HG03097 (cell line): ENCODE results near the gene PLA2G2F.

ENCODE experiments used
- ATAC-seq: cut with Tn5 transposase; IDR thresholded peaks from one replicate; pipeline ENCODE4 v1.9.1; 2021; ENCODE audit not compliant: unreplicated experiment, low FRiP score

Gene PLA2G2F

DNA sequence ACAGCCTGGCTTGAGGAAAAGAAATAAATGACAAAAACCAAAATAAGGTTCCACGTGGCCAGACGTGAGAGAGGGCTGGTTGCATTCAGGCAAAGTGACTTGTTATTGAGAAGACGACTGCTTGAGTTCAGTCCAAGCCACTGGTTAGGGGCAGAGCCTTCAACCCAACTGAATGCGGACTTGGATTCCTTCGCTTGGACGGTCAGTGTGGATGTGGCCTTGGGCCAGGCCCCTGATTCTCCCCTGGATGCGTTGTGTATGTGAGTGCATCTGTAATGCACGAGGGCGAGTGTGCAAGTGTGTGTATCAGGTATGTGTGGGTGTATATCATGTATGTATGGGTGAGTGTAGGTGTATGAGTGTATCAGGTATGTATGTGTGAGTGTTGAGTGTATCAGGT, 1.9 kb downstream of the PLA2G2F start:
- ATAC-seq = no peak

DNA sequence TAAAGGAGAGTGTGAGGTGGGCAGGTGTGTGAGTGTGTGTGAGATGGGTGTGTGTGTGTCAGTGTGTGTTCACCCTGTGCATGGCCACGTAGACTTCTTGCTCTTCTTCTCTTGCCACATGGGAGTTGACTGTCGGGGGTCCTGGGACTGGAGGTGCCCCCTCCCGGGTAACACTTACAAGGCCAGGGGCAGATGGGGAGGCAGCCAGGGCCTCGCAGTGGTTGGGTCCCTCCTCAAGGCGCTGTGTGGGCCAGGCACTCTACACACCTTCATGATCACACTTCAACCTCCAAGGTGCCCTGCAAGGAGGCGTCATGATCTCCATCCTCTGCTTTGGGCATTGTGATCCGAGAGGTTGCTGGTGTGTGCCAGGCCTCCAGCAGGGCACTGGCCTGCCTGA, 2.3 kb downstream of the PLA2G2F start:
- no peak for ATAC-seq

DNA sequence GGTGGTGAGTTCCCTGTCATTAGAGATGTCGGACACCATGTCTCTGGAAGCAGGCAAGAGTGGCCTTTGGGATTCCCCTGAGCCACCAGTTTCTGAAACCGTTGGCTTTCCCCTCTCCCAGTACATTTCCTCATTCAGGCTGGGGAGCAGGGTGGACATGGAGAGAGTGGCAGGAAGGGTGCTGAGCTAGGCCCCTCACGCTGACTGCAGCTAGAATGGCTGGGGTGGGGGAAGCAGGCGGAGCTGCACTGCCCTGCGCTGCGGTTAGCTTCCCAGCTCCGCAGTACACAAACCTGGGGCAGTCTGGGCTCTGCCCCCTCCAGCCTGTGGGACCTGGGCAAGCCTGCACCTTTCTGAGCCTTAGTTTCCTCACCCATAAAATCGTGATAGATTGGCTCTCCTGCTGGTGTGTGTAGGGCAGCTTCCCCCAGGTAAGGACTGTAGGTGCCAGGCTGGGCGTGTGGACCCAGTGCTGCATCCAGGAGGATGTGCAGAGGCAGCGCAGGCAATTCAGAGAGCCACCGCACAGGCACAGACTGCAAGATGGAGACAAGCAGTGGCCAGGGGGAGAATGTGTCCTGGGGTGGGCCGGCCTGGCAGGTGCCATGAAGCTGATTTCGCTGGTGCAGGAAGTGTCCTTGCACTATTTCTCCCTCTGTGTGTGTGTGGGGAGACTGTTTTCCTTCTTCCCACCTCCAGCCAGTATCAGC, 3.0 kb downstream of the PLA2G2F start:
- no peak for ATAC-seq

DNA sequence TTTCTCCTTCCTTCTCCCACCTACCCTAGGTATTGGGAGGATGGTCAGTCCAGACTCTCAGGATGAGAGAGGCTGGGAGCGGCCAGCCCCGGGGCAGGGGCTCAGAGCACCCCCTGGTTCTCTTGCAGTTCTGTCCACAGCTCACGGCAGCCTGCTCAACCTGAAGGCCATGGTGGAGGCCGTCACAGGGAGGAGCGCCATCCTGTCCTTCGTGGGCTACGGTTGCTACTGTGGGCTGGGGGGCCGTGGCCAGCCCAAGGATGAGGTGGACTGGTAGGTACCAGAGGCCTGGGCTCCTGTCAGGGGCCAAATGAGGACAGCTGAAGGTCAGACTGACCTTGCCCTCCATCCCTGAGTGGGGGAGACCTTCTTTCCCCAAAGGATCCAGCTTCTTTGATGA, 4.2 kb downstream of the PLA2G2F start:
- no peak for ATAC-seq

DNA sequence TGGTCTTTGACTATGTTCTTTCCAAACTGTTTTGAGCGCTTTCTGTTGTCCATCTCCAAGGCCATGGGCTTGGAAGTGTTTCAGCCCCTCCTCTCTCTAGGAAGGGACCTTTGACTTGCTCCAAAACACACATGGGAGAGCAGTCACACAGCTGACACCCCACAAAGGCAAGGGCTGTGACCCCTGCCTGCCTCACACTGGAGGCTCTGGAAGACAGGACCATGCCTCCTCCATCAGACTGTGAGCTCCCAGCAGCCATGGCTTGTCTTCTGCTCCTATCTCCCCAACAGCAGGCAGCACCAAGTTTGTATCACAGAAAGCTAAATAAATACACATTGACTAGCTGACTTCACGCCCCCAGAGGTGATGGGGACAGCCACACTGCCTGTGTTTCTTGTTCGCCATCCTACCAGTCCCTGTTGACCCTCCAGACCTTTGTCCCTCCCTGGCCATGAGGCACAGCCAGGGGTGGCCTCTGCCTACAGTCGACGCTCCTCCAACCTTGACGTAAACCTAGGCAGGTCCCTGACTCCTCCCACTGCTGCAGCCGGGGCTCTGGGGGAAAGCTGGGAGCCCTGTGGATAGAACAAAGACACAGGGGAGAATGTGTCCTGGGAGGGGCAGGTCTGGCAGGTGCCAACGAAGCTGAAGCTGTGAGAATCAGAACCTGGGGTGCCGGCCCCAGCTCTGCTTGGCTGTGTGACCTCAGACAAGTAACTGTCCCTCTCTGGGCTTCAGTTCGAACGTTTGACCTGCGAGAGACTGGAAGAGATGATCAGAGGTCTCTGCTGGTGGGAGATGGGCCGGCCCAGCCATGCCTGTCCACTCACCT, 4.8 kb downstream of the PLA2G2F start:
- no peak for ATAC-seq

DNA sequence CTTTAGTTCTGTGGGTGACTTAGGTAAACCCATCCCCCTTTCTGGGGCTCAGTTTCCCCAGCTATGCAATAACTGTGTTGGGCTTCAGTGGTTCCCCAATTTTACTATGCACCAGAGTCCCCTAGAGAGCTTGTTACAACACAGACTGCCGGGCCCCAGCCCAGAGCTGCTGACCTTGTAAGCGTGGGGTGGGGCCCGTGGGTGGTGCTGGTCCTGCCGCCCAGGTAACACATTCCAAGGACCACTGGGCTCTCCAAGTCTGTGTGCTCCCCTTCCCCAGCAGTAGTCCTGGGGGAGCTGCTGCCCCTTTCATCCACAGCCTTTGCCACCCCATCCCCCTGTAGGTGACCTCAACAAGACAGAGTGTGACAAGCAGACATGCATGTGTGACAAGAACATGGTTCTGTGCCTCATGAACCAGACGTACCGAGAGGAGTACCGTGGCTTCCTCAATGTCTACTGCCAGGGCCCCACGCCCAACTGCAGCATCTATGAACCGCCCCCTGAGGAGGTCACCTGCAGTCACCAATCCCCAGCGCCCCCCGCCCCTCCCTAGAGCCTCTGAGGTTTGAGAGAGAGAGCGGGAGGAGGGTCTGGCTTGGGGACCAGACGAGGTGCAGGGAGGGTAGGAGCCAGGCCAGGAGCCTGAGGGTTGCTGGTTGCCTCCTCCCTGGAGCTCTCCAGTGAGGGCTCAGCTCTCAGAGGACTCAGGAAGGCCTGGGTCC, 8.9 kb downstream of the PLA2G2F start:
- no peak for ATAC-seq

DNA sequence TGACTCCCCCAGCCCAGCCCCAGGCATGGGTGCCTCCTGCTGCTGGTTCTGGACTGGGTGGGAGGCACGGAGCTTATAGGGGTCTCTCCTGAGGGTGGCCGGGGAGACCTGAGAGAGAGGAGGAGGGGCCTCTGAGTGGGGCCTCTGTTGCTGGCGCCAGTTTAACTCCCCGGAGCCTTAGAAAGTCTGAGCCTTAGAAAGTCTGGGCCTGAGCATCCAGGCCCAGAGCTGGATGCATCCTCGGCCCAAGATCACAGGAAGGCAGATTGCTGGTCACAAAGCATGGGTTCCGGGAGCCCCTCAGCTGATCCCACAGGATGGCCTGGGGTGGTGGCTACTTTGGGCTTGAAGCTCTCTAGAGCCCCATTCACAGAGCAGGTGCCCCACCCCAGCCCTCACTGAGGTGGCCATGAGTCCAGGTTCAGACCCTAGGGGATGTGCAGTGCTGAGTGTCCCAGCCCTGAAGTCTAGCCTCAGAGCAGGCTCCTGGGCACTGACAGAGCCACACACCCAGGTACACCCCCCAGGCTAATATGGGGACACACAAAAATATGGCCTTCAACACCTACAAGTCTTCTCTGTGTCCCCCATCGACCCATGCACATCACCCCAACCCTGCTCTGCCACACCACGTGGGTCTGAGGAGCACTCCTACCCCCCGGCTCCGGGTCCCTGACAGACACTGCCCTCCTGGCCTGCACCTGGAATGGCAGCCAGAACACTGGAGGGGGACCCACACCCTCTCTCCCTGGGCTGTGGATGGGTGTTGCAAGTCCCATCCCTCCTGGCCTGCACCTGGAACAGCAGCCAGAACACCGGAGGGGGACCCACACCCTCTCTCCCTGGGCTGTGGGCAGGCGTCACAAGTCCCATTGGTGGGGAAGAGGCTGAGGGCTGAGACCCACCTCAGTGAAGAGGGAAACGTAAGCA, 9.7 kb downstream of the PLA2G2F start:
- no peak for ATAC-seq

DNA sequence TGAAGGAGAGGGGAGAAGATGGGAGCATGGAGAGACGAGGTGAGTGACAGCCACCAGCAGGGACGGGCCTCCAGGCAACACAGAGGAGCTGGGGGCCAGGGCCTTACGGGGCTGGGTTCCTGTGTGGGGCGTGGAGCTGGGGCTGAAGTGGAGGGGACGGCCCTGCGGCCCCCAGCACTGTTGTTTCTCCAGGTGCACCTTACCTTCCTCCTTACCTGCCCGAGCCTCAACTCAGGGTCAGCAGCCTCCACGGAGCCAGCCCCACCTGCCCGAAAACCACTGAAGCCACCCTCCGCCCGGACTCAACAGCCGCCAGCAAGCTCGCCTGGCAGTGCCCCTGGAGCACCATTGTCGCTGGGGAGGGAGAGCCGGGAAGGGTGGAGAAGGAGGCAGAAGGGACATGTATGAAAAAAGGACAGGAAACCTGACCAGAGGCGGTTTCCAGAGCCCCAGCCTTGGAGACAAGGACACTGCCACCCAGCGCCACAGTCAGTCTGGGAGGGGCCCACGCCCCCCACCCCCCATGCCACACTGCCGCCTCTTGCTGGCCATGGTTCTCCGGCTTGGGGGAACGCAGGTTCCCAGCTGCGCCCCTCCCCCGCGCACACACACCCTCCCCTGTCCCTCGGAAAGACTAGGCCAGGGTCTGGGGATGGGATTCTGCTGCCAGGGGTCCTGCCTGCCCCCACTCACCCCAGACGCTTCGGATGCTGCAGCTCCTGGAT, 10.6 kb downstream of the PLA2G2F start:
- no peak for ATAC-seq

DNA sequence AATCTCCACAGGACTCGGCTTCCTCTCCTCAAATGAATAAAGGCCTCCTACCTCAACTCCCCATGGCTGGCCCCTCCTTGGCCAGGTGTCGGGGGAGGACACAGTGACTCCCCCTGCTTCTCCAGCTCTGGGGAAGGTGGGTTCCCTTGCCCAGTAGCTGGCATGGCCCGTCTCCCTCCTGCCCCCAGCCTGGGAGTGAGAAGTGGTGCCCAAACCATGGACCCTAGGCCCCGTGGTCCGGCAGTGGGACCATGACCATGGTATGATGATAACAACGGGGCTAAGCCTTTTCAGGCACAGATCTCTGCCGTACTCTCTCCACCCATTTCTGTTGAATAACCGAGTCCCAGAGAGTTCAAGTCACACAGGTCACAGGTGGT, 11.2 kb downstream of the PLA2G2F start:
- ATAC-seq = no peak

DNA sequence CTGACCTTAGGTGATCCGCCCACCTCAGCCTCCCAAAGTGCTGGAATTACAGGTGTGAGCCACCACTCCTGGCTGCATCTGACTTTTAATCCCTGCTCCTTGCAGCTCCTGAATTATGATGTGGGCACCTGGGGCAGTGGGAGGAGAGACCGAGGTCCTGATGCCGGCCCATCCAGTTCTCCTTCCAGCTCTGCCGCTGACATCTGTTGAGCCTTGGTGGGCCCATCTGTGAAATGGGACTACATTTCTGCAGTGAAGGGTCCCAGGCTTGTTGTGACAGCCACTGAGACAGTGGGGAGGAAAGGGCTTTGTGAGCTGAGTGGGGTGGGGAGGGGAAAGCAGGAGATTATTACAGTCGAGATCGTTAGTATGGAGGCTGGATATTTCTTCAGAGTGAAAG, 11.8 kb downstream of the PLA2G2F start:
- no peak for ATAC-seq

DNA sequence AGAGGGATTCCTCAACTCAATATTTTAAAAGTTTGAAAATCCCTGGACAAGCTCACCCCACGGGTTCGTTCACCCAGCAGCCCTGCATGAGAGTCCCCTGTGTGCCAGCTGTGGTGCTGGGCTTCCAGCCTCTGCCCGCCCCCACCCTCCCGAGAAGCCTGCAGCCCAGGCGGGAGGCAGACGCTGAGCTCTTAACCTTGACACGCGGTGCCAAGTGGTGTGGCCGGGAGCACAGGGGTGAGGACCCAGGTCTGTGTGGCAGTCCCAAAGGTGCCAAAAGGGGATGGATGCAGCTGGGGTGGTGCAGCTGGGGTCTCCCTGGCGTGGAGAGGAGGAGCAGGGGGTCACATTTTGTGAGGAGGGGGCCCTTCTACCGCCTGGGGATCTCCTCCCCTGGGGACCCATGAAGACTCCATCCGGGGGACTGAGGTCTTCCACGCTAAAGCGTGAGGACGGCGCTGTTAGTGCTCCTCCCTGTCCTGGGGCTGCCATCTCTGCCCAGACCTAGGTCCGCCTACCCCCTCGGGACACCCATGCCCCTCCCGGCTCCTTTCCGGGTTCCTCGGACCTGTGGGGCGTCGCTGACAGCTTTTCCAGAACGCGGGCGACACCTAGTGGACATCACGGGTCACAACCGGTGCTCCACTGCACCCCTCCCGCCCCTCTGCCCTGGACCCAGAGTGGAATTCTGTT, 12.9 kb downstream of the PLA2G2F start:
- peak; percentile 74 for ATAC-seq

DNA sequence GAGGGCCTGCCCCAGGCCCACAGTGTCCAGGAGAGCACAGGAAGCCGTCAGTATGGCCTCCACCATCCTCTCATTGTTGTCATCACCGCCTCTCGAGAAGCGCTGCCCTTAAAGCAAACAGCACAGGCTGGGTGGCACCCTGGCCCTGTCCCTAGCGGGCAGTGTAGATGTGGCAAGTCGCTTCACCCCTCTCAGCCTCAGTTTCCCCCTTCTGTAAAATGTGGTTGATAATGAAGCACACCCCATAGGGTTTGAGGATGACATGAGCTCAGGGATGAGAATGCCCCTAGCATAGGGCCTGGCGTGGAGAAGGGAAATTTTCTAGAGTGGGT, 13.4 kb downstream of the PLA2G2F start:
- ATAC-seq = no peak

DNA sequence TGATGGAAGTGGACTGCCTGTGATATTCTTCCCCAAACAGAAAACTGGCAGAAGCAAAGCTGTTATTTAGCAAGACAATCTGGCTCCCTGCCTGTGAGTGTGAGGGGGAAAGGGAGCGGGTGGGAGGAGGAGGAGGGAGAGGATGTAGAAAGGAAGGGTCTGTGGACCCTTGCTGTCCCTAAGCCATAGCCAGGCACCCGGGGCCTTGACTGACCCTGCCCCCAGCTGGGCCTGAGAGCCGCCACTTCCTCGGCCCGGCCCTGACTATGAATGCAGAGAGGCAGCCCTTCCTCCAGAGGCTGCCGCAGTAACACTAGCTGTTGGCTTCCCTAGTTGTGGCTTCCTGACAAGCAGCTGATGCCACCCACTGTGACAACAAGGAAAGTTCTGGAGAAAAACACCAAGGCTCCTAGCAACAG, 13.9 kb downstream of the PLA2G2F start:
- no peak for ATAC-seq

DNA sequence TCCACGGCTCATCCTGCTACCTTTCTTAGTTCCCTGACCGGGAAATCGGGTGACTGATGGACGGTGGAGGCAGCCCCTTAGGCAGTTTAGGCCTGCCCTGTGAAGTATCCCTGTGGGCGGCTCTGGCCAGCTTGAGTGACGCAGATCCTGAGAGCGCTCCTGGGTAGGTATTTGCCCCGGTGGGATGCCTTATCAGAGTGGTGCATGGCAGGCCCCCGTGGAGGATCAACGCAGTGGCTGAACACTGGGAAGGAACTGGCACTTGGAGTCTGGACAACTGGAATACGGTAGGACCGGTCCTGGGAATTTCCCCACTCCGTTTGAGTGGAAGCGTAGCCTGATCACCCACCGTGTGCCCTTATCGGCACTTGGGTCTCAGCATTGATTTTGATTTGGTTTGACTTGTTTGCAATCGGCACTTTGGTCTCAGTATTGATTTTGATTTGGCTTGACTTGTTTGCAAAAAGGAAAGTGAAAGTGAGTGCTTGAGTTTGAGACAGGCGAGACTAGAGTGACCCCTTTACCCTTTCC, 15.2 kb downstream of the PLA2G2F start:
- no peak for ATAC-seq

DNA sequence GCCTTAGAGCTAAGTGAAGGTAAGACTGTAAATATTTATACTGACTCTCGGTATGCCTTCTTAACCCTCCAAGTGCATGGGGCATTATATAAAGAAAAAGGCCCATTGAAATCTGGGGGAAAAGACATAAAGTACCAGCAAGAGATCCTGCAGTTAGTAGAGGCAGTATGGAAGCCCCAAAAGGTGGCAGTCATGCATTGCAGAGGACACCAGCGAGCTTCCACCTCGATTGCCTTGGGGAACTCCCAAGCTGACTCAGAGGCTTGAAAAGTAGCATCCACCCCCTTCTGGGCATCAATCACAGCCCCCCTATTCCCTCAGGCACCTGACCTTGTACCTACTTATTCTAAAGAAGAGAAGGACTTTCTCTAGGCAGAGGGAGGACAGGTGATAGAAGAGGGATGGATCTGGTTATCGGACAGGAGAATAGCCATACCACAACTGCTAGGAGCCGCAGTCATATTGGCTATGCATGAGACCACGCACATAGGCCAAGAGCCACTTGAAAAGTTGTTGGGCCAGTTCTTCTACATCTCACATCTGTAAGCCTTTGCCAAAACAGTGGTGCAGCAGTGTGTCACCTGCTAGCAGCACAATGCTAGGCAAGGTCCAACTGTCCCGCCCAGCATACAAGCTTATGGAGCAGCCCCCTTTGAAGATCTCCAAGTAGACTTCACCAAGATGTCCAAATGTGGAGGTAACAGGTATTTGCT, 19.4 kb downstream of the PLA2G2F start:
- no peak for ATAC-seq

DNA sequence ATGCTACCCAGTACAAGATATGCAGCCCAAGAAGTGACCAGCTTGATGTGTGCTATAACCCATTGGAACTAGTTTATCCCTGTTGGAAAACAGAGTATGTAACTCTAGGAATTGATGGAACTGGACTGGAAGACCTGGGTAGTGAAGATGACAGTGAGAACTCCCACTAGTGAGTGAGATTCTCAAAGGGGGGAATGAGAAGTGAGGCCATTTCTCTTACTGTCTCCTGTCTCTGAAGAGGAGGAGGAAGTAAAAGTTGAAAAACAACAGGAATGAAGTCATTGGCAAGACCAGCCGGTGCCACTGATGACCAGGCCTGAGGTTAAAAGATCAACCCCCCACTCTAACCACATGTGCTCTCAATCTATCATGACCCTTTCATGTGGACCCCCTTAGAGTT, 20.9 kb downstream of the PLA2G2F start:
- ATAC-seq = no peak

DNA sequence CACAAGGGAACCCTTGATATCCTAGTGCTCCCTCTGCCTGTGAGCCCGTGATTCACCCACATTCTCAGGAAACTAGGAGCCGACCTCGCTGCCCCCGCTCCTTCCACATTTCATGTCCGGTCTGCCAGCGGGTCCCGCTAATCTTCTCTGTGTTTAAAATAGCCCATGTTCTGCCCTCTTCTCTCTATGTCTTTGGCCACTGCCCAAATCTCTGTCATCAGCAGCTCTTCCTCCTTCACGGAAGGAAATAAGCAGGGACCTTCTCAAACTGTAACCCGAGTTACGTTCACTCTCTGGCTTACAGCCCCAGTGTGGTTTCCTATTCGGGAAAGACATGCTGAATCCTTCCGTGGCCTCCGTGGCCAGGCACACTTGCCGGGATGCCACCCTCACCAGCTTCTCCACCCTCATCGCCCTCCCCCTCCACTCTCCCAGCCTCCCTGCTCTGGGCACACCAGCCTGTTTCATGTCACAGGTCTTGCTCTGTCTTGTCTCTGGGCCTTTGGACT, 25.6 kb downstream of the PLA2G2F start:
- ATAC-seq = no peak

DNA sequence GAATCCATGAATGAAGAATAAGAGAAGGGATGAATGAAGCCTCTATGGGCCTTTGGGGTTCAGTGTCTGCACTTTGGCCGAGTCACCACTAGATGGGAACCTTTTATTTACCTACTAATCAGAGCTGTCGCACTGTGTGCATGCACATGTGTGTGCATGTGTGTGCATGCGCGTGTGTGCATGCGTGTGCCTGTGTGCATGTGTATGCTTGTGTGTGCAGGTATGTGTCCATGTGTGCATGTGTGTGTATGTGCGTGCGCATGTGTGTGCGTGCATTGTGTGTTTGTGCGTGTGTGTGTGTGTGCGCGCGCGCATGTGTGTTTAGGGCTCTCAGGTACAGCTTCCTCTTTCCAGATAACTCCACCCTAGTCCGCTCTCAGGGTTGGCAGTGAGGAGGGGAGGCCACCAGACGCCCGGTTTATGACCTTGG, 26.4 kb downstream of the PLA2G2F start:
- no peak for ATAC-seq
